Osteoblast (primary cell): ENCODE results near the gene FAM110D. TPM values are rescaled to one million over a fixed set of nuclear protein-coding genes. Genes with fewer than 3 reads are reported as not detected.

Source experiments
- DNase-seq: peaks from one replicate; pipeline ENCODE4 v3.0.0; 2011; ENCODE audit warnings: low spot score, mixed read lengths; ENCODE audit not compliant: insufficient read length; ENCODE audit errors: missing footprints
- H2AFZ ChIP-seq: 2 replicates; pipeline ENCODE4 v1.6.0; 2011; ENCODE audit warnings: mild to moderate bottlenecking, low read length
- H3K27ac ChIP-seq: 2 replicates; pipeline ENCODE4 v1.5.1; 2011; ENCODE audit warnings: mild to moderate bottlenecking, low read depth, low read length, moderate library complexity
- H3K27me3 ChIP-seq: 2 replicates; pipeline ENCODE4 v1.6.0; 2012; ENCODE audit warnings: mild to moderate bottlenecking, control low read depth, inconsistent platforms, low read length, moderate library complexity; ENCODE audit not compliant: insufficient read depth
- H3K36me3 ChIP-seq: 2 replicates; pipeline ENCODE4 v1.5.1; 2011; ENCODE audit warnings: mild to moderate bottlenecking, low read length, control low read depth, moderate library complexity; ENCODE audit not compliant: insufficient read depth
- H3K4me1 ChIP-seq: 2 replicates; pipeline ENCODE4 v1.5.1; 2011; ENCODE audit warnings: mild to moderate bottlenecking, low read length, control low read depth, moderate library complexity; ENCODE audit not compliant: insufficient read depth
- H3K4me2 ChIP-seq: 2 replicates; pipeline ENCODE4 v1.6.0; 2011; ENCODE audit warnings: mild to moderate bottlenecking, low read length; ENCODE audit not compliant: insufficient read depth
- H3K4me3 ChIP-seq: fragments of 200-600 bp; sonication (generic); 3 replicates; pipeline ENCODE4 v1.5.1; 2012; ENCODE audit warnings: mild to moderate bottlenecking, low read length, inconsistent platforms; ENCODE audit not compliant: insufficient read depth
- H3K79me2 ChIP-seq: 2 replicates; pipeline ENCODE4 v1.6.0; 2012; ENCODE audit warnings: mild to moderate bottlenecking, low read length, control low read depth, inconsistent platforms; ENCODE audit not compliant: insufficient read depth
- H3K9me3 ChIP-seq: 2 replicates; pipeline ENCODE4 v1.5.1; 2011; ENCODE audit warnings: low read depth, low read length, control low read depth
- H4K20me1 ChIP-seq: 2 replicates; pipeline ENCODE4 v1.6.0; 2012; ENCODE audit warnings: mild to moderate bottlenecking, low read length, control low read depth; ENCODE audit not compliant: insufficient read depth
- CTCF ChIP-seq: IDR thresholded peaks from 2 replicates; pipeline ENCODE4 v1.5.1; 2011; ENCODE audit warnings: mild to moderate bottlenecking, low read depth, low read length, moderate library complexity; ENCODE audit errors: extremely low read depth
- total RNA-seq: library from RNA; depleted of rRNA; stranded (reverse); fragments of >200 nt; gene quantifications from 2 replicates; pipeline ENCODE4 v1.2.3, GENCODE V29; 2012

FAM110D gene
- total RNA-seq, 1 donor: not detected

- Histone ChIP-seq H4K20me1 (no peaks in the 10 kb centered on the region), H3K79me2 (no peaks in the 10 kb centered on the region), H3K9me3 (no peaks in the 10 kb centered on the region), H3K4me3 (no peak within 1 kb of the TSS), H3K27me3 (peaks cover 16% of the 10 kb centered on the region), H2AFZ (no peak within 1 kb of the TSS), H3K4me2 (no peak within 1 kb of the TSS), H3K36me3 (no peaks in the 10 kb centered on the region), H3K4me1 (no peaks in the 10 kb centered on the region), H3K27ac (no peak within 1 kb of the TSS)
- TF ChIP-seq CTCF: peak; percentile 22
- DNase-seq: peak; percentile 74
These were observed 31.6 kb downstream of the FAM110D start, which contains the start of gene CATSPER4 for GRCh38 chr1:26190373-26190987. Gene CATSPER4 (plus strand): TSS chr1:26190602. CDS start chr1:26190628, 26 bp downstream.

- no peaks in the 10 kb centered on the region for H3K79me2 ChIP-seq
- H4K20me1 ChIP-seq: no peaks in the 10 kb centered on the region
- no peak overlapping the region for H2AFZ ChIP-seq
- no peak for TF ChIP-seq CTCF
- DNase-seq: no peak
- H3K36me3 ChIP-seq: no peaks in the 10 kb centered on the region
- H3K9me3 ChIP-seq: no peaks in the 10 kb centered on the region
- no peak overlapping the region for H3K4me2 ChIP-seq
- H3K27ac ChIP-seq: no peak overlapping the region
- H3K4me3 ChIP-seq: no peak overlapping the region
- no peaks in the 10 kb centered on the region for H3K4me1 ChIP-seq
- peaks cover 16% of the 10 kb centered on the region for H3K27me3 ChIP-seq
These were observed 32.9 kb downstream of the FAM110D start for GRCh38 chr1:26191739-26192138.

DNA sequence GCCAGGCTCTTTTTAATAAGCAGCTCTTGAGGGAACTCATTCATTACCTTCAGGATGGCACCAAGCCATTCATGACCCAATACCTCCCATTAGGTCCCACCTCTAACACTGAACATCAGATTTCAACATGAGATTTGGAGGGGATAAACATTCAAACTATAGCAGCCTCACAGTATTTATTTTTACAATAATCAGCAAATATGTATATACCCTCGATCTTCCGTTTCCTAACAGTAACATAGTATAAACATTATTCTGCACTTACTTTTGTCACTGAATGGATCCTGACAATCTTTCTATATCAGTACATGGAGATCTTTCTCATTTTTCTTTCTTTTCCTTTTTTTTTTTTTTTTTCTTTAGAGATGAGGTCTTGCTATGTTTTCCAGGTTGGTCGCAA, 36.9 kb downstream of the FAM110D start:
- Histone ChIP-seq H3K79me2 (no peaks in the 10 kb centered on the region), H4K20me1 (no peaks in the 10 kb centered on the region), H3K4me2 (no peak overlapping the region), H3K36me3 (no peaks in the 10 kb centered on the region), H3K4me1 (no peaks in the 10 kb centered on the region), H3K27ac (no peak overlapping the region), H3K4me3 (no peak overlapping the region), H2AFZ (no peak overlapping the region), H3K9me3 (no peaks in the 10 kb centered on the region), H3K27me3 (peaks cover 20% of the 10 kb centered on the region)
- no peak for TF ChIP-seq CTCF
- DNase-seq: no peak

- H3K9me3 ChIP-seq: no peaks in the 10 kb centered on the region
- H4K20me1 ChIP-seq: no peaks in the 10 kb centered on the region
- TF ChIP-seq CTCF: no peak
- H3K4me3 ChIP-seq: no peak overlapping the region
- H3K36me3 ChIP-seq: no peaks in the 10 kb centered on the region
- no peak overlapping the region for H2AFZ ChIP-seq
- H3K27ac ChIP-seq: no peak overlapping the region
- no peaks in the 10 kb centered on the region for H3K4me1 ChIP-seq
- peaks cover 23% of the 10 kb centered on the region for H3K27me3 ChIP-seq
- no peak for DNase-seq
- no peak overlapping the region for H3K4me2 ChIP-seq
- no peaks in the 10 kb centered on the region for H3K79me2 ChIP-seq
These were observed 38.4 kb downstream of the FAM110D start for GRCh38 chr1:26197301-26197700.
